Measurements from ENCODE around the gene STYXL2. TPM values are rescaled to one million over a fixed set of nuclear protein-coding genes. Genes with fewer than 3 reads are reported as not detected.

The STYXL2 gene
- total and polyA plus RNA-seq, 2 of the 8 experiments (the other 6 are each of a cell fraction or from before 2014, with no cell fraction given) = 0.09 to 0.22 TPM

GRCh38 chr1:167117225-167117624 lies 23.4 kb downstream of the STYXL2 start (continued):
- TF ChIP-seq CHD7 (IDR thresholded peaks at IDR 0.05; ENCODE audit: insufficient replicate concordance, low read length) = no peak
- TF ChIP-seq ZNF274 (IDR thresholded peaks at IDR 0.05; ENCODE audit: borderline replicate concordance, extremely low read depth, low read length) = no peak
- no peak for TF ChIP-seq EZH2 (IDR thresholded peaks at IDR 0.05; ENCODE audit: low read depth, low read length, severe bottlenecking)
- TF ChIP-seq KDM5A (IDR thresholded peaks at IDR 0.05; ENCODE audit: low read length) = no peak
- no peak for TF ChIP-seq CTBP2 (IDR thresholded peaks at IDR 0.05; ENCODE audit: borderline replicate concordance, insufficient read depth, insufficient read length, low read length)
- TF ChIP-seq TBP (IDR thresholded peaks at IDR 0.05; ENCODE audit: low read depth, low read length) = no peak
- no peak for TF ChIP-seq SIN3A (conservative IDR thresholded peaks at IDR 0.05 in 1 of 2, IDR thresholded peaks at IDR 0.05 in 1 of 2; ENCODE audit: low read depth in 1 of 2, low read length in 2 of 2)
- TF ChIP-seq CBX8 (IDR thresholded peaks at IDR 0.05; ENCODE audit: borderline replicate concordance, low read depth, low read length) = no peak
- no peak for TF ChIP-seq ASH2L (IDR thresholded peaks at IDR 0.05; ENCODE audit: low read length)
- no peak for TF ChIP-seq TEAD4 (IDR thresholded peaks at IDR 0.05; ENCODE audit: low read depth, low read length)
